WTC11 (cell line): Measurements from ENCODE around the gene SMAD5. TPM values are rescaled to one million over a fixed set of nuclear protein-coding genes. Genes with fewer than 3 reads are reported as not detected.
A peak's percentile ranks its signal among the peaks of the same experiment; 100 is the strongest.

ENCODE experiments used
- ATAC-seq: fragments of 200-7000 bp; cut with Tn5 transposase; 2 replicates; pipeline ENCODE4 v1.10.0; 2021; ENCODE audit warnings: mild to moderate bottlenecking, moderate library complexity
- CTCF ChIA-PET: fragments of 300-600 bp; sonication (Branson Sonifier 250); formaldehyde crosslinking; loops from one replicate; lab custom pipeline; 2021; ENCODE audit warnings: antibody characterized with exemption; lab: Charles Lee
- POLR2A ChIA-PET: fragments of 350-600 bp; sonication (Branson Sonifier 250); formaldehyde crosslinking; loops from one replicate; lab custom pipeline; 2021; ENCODE audit warnings: antibody characterized with exemption; lab: Charles Lee
- DNase-seq: peaks from one replicate; pipeline ENCODE4 v3.0.0; 2021; ENCODE audit warnings: low spot score
- H3K27ac Mint-ChIP-seq: 2 replicates; pipeline ENCODE4 v1.8.0; 2021; ENCODE audit warnings: mixed read lengths
- H3K27me3 Mint-ChIP-seq: 2 replicates; pipeline ENCODE4 v1.8.0; 2021; ENCODE audit warnings: low read depth, mild to moderate bottlenecking, moderate library complexity, mixed read lengths
- H3K36me3 Mint-ChIP-seq: 2 replicates; pipeline ENCODE4 v1.8.0; 2021; ENCODE audit warnings: mixed read lengths
- H3K4me1 Mint-ChIP-seq: 2 replicates; pipeline ENCODE4 v1.8.0; 2022; ENCODE audit warnings: mixed read lengths
- H3K4me3 Mint-ChIP-seq: 2 replicates; pipeline ENCODE4 v1.8.0; 2021; ENCODE audit warnings: mild to moderate bottlenecking, moderate library complexity, mixed read lengths
- H3K9me3 Mint-ChIP-seq: 2 replicates; pipeline ENCODE4 v1.8.0; 2021; ENCODE audit warnings: mixed read lengths
- AR ChIP-seq: fragments of 250-450 bp; sonication (Bioruptor Pico); IDR thresholded peaks from 2 replicates; pipeline ENCODE4 v1.9.0; 2021; ENCODE audit warnings: mild to moderate bottlenecking
- ATF1 ChIP-seq: sonication (generic); formaldehyde crosslinking; IDR thresholded peaks from 2 replicates; pipeline ENCODE4 v1.8.1; 2023; ENCODE audit warnings: mild to moderate bottlenecking, moderate library complexity, missing genetic modification reagents
- ATF3 ChIP-seq: sonication (generic); formaldehyde crosslinking; conservative IDR thresholded peaks from 2 replicates; pipeline ENCODE4 v1.8.1; 2022; ENCODE audit warnings: mild to moderate bottlenecking, missing genetic modification reagents
- GABPB1 ChIP-seq: sonication (generic); formaldehyde crosslinking; IDR thresholded peaks from 2 replicates; pipeline ENCODE4 v1.8.1; 2023; ENCODE audit warnings: mild to moderate bottlenecking, missing genetic modification reagents
- JAZF1 ChIP-seq: fragments of 250-450 bp; sonication (Bioruptor Pico); IDR thresholded peaks from 2 replicates; pipeline ENCODE4 v1.9.0; 2021; ENCODE audit warnings: moderate library complexity, mild to moderate bottlenecking, inconsistent platforms
- JUN ChIP-seq: sonication (generic); formaldehyde crosslinking; IDR thresholded peaks from 2 replicates; pipeline ENCODE4 v1.8.0; 2023; ENCODE audit warnings: mild to moderate bottlenecking, missing genetic modification reagents
- NFE2L1 ChIP-seq: sonication (generic); formaldehyde crosslinking; IDR thresholded peaks from 2 replicates; pipeline ENCODE4 v1.8.1; 2023; ENCODE audit warnings: missing genetic modification reagents
- NFYB ChIP-seq: sonication (generic); formaldehyde crosslinking; conservative IDR thresholded peaks from 2 replicates; pipeline ENCODE4 v1.8.0; 2022; ENCODE audit warnings: low read depth, missing genetic modification reagents
- NR1H2 ChIP-seq: sonication (generic); formaldehyde crosslinking; IDR thresholded peaks from 2 replicates; pipeline ENCODE4 v1.9.0; 2021; ENCODE audit warnings: mild to moderate bottlenecking, moderate library complexity, missing genetic modification reagents
- STAT6 ChIP-seq: sonication (generic); formaldehyde crosslinking; conservative IDR thresholded peaks from 2 replicates; pipeline ENCODE4 v1.8.1; 2023; ENCODE audit warnings: mild to moderate bottlenecking, low read depth, missing genetic modification reagents, moderate library complexity
- USF1 ChIP-seq: sonication (generic); formaldehyde crosslinking; IDR thresholded peaks from 2 replicates; pipeline ENCODE4 v1.8.0; 2022; ENCODE audit warnings: mild to moderate bottlenecking, missing genetic modification reagents
- ZMAT4 ChIP-seq: fragments of 250-450 bp; sonication (Bioruptor Pico); IDR thresholded peaks from 2 replicates; pipeline ENCODE4 v1.9.0; 2021; ENCODE audit warnings: mild to moderate bottlenecking
- ZNF512 ChIP-seq: sonication (generic); formaldehyde crosslinking; IDR thresholded peaks from 2 replicates; pipeline ENCODE4 v1.8.1; 2022; ENCODE audit warnings: missing genetic modification reagents, borderline replicate concordance
- ZSCAN18 ChIP-seq: fragments of 250-450 bp; sonication (Bioruptor Pico); IDR thresholded peaks from 2 replicates; pipeline ENCODE4 v2.1.2; 2022; ENCODE audit warnings: mild to moderate bottlenecking, moderate library complexity
- total RNA-seq: library from RNA; stranded (reverse); gene quantifications from 3 replicates; pipeline ENCODE4 v1.2.3, GENCODE V29; 2021

SMAD5 gene
- total RNA-seq, 1 experiment from 2014 or later, result 65.2 TPM

- TF ChIP-seq ZMAT4 (CRISPR knock-in tag) (no peak), AR (CRISPR knock-in tag) (no peak), JAZF1 (CRISPR knock-in tag) (no peak), ATF3 (CRISPR knock-in tag) (no peak), ZNF512 (CRISPR knock-in tag) (no peak), NFYB (CRISPR knock-in tag) (no peak), ZSCAN18 (CRISPR knock-in tag) (no peak), NFE2L1 (CRISPR knock-in tag) (no peak)
Measured at GRCh38 chr5:136120529-136120928, 12.1 kb upstream of the SMAD5 start (continued).

GRCh38 chr5:136123236-136123768, 9.3 kb upstream of the SMAD5 start:
- no peaks in the 10 kb centered on the region for H3K36me3 Mint-ChIP-seq
- no peaks in the 10 kb centered on the region for H3K9me3 Mint-ChIP-seq
- no peaks in the 10 kb centered on the region for H3K4me1 Mint-ChIP-seq
- ATAC-seq (no peak), DNase-seq (no peak)
- TF ChIP-seq NFE2L1 (CRISPR knock-in tag) (no peak), GABPB1 (0 out of 2 replicates have a peak, but pooled peaks have one; percentile 14)
- no peak overlapping the region for H3K27ac Mint-ChIP-seq
- no peak overlapping the region for H3K4me3 Mint-ChIP-seq
- H3K27me3 Mint-ChIP-seq, result peaks cover 32% of the 10 kb centered on the region
- ChIA-PET POLR2A (no interaction called here), CTCF (interaction anchor here (0.6 kb wide), 1 partner anchor 9 kb away, joined by 3 read pairs; the partner anchor contains the start of gene SMAD5)

- H3K4me3 Mint-ChIP-seq, result no peak overlapping the region
- POLR2A ChIA-PET, result no interaction called here
- no peaks in the 10 kb centered on the region for H3K36me3 Mint-ChIP-seq
- DNase-seq (no peak), ATAC-seq (no peak)
- peaks cover 51% of the 10 kb centered on the region for H3K27me3 Mint-ChIP-seq
- TF ChIP-seq STAT6 (CRISPR knock-in tag) (no peak), USF1 (CRISPR knock-in tag) (no peak), NR1H2 (CRISPR knock-in tag) (no peak), ATF1 (CRISPR knock-in tag) (no peak), JUN (CRISPR knock-in tag) (no peak), NFYB (CRISPR knock-in tag) (no peak)
- TF ChIP-seq, all 79 proteins: peak for 0
- no peaks in the 10 kb centered on the region for H3K9me3 Mint-ChIP-seq
- H3K4me1 Mint-ChIP-seq, result peaks cover 11% of the 10 kb centered on the region
- no peak overlapping the region for H3K27ac Mint-ChIP-seq
- CTCF ChIA-PET, result no interaction called here
Measured at GRCh38 chr5:136127560-136127959, 5.1 kb upstream of the SMAD5 start.
